AG04449 (cell line): ENCODE measurements around the gene PNLDC1.
A peak's percentile ranks its signal among the peaks of the same experiment; 100 is the strongest.
"Not testable (repeated sequence)": the region's sequence is repeated elsewhere in the genome, so short reads cannot be mapped to it uniquely, and the experiment has no call there.

ENCODE experiments used
- CTCF ChIA-PET: fragments of 350-600 bp; formaldehyde crosslinking; extraction: SDS; loops from one replicate; lab custom pipeline; 2021; ENCODE audit warnings: antibody characterized with exemption; lab: Yijun Ruan, JAX
- POLR2A ChIA-PET: fragments of 400-600, 350-600 bp; formaldehyde crosslinking; extraction: SDS; loops from one replicate; lab custom pipeline; 2020; ENCODE audit warnings: antibody characterized with exemption, inconsistent platforms; lab: Yijun Ruan, JAX
- DNase-seq: peaks from one replicate; pipeline ENCODE4 v3.0.0-alpha.2; 2010; ENCODE audit warnings: low read depth, low spot score
- H3K4me3 ChIP-seq: 2 replicates; pipeline ENCODE4 v1.5.1; 2011; ENCODE audit warnings: low read depth, mild to moderate bottlenecking, control low read depth, low read length
- TF ChIP-seq, protein P1 (sequence below): IDR thresholded peaks from one replicate; pipeline ENCODE4 v1.5.1; 2011; ENCODE audit warnings: mild to moderate bottlenecking, moderate library complexity, low read length, control low read depth, inconsistent platforms; ENCODE audit not compliant: insufficient read depth; ENCODE audit errors: missing control alignments

PNLDC1 gene

GRCh38 chr6:159789377-159790148 is 10.5 kb upstream of the PNLDC1 start, which contains the start of gene TCP1:
TCP1 (minus strand) TSS chr6:159789602; CDS start chr6:159789468, 134 bp downstream.
- H3K4me3 ChIP-seq, result peak within 1 kb of the TSS; percentile 95
- ChIA-PET CTCF (interaction anchor here (0.7 to 4.2 kb wide), 6 partner anchors 44 to 153 kb away, joined by 3 to 21 read pairs (median 4); partner anchors contain the start of gene WTAP), POLR2A (interaction anchor here (0.6 to 1.7 kb wide), 12 partner anchors 11 to 97 kb away, joined by 3 to 12 read pairs (median 4); partner anchors contain the start of genes PNLDC1, SOD2 and WTAP)
- TF ChIP-seq, protein P1, sequence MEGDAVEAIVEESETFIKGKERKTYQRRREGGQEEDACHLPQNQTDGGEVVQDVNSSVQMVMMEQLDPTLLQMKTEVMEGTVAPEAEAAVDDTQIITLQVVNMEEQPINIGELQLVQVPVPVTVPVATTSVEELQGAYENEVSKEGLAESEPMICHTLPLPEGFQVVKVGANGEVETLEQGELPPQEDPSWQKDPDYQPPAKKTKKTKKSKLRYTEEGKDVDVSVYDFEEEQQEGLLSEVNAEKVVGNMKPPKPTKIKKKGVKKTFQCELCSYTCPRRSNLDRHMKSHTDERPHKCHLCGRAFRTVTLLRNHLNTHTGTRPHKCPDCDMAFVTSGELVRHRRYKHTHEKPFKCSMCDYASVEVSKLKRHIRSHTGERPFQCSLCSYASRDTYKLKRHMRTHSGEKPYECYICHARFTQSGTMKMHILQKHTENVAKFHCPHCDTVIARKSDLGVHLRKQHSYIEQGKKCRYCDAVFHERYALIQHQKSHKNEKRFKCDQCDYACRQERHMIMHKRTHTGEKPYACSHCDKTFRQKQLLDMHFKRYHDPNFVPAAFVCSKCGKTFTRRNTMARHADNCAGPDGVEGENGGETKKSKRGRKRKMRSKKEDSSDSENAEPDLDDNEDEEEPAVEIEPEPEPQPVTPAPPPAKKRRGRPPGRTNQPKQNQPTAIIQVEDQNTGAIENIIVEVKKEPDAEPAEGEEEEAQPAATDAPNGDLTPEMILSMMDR, result no peak
- peak; percentile 98 for DNase-seq

DNA sequence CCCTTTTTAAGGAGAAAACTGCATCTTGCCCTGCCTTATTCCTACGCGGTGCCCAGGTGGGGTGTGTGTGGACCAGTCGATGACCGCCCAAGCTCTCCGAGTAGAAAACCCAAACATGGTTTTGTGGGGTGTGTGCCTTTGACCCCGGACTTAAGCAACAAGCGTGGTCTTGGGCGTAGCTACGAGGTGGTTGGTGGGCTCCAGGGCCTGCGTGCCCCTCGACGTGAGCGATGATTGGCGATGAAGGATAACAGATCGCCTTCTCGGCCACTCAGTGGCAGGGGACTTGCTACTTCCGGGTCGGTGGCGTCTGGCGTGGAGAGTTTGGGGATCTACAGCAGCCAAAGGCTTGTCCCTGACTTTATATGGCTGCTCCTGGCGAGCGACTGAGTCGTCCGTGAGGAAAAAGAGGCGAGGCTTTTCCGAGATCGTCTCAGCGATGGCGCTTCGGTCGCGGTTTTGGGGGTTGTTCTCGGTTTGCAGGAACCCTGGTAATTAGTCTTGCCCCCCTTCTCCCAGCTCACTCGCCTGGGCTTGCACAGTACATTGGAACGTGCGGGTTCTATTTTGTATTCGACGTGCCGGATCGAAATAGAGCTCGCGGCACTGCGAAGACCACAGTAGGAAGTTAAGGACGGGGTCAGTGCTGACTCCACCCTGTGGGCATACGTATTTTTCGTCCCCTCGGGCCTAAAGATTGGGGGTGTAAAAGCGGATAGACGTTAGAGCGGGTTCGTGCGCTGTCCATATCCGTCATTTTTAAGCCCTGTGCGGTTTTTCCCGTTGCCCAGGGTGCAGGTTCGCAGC is 9.7 kb upstream of the PNLDC1 start, which contains the start of gene MRPL18:
TSS of gene MRPL18 (plus strand) at position 319 of the 807 bp plus-strand sequence. CDS start at position 440, 121 bp downstream.
- H3K4me3 ChIP-seq, result peak within 1 kb of the TSS; percentile 95
- DNase-seq, result peak; percentile 92
- ChIA-PET POLR2A (interaction anchor here (0.6 to 1.7 kb wide), 11 partner anchors 10 to 98 kb away, joined by 3 to 12 read pairs (median 4); partner anchors contain the start of genes PNLDC1, SOD2 and WTAP), CTCF (interaction anchor here (0.7 to 4.2 kb wide), 9 partner anchors 11 to 152 kb away, joined by 3 to 21 read pairs (median 4); partner anchors contain the start of gene WTAP)
- TF ChIP-seq, protein P1, result no peak

- ChIA-PET POLR2A (interaction anchor here (1.3 kb wide), 1 partner anchor 10 kb away, joined by 5 read pairs; the partner anchor contains the start of gene PNLDC1), CTCF (interaction anchor here (1.2 to 4.2 kb wide), 6 partner anchors 17 to 152 kb away, joined by 3 to 21 read pairs (median 4); no protein-coding TSS in a partner anchor)
- H3K4me3 ChIP-seq, result peak overlapping the region; percentile 90
- TF ChIP-seq, protein P1, result no peak
- no peak for DNase-seq
These were observed 9.0 kb upstream of the PNLDC1 start for GRCh38 chr6:159790956-159791598.

DNA sequence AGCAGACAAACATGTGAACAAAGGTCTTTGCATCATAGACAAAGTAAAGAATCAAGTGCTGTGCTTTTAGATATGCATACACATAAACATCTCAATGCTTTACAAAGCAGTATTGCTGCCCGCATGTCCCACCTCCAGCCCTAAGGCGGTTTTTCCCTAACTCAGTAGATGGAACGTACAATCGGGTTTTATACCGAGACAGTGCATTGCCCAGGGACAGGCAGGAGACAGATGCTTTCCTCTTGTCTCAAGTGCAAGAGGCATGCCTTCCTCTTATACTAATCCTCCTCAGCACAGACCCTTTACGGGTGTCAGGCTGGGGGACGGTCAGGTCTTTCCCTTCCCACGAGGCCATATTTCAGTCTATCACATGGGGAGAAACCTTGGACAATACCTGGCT is 5.1 kb upstream of the PNLDC1 start:
- H3K4me3 ChIP-seq, DNase-seq, POLR2A ChIA-PET, CTCF ChIA-PET: not testable (repeated sequence)

DNA sequence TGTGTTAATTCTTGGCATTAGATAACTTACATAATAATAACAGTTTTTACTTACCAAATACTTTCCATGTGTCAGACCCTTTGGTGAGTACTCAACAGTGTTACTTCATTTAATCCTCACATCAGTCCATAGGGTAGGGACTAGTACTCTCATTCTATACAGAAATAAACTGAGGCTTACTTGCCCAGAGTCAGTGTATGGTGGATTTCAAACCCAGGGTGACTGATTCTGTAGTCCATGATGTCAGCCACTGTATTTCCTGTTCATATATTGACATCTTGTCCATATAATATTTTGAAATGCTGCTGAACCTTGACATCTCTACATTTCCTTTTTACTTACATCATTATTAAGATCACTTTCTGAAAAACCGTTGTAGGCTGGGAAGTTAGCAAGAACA is 2.5 kb upstream of the PNLDC1 start:
- POLR2A ChIA-PET, result no interaction called here
- CTCF ChIA-PET, result no interaction called here
- TF ChIP-seq, protein P1, result no peak
- DNase-seq, result no peak
- H3K4me3 ChIP-seq, result no peak overlapping the region

DNA sequence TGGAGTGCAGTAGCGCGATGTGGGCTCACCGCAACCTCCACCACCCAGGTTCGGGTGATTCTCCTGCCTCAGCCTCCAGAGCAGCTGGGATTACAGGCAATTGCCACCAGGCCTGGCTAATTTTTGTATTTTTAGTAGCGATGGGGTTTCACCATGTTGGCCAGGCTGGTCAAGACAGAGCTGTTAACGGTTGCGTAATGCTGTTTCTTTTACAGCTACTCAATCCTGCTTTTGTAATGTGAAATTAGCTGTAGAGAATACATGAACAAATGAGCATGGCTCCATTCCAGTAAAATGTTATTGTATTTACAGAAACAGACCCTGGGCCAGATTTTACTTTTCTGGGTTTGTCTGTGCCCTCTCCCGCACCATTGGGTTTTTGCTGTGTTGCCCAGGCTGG is 1.9 kb downstream of the PNLDC1 start:
- POLR2A ChIA-PET, result interaction anchor here (0.7 kb wide), 1 partner anchor 154 kb away, joined by 4 read pairs; no protein-coding TSS in a partner anchor
- CTCF ChIA-PET, result interaction anchor here (1.6 kb wide), 1 partner anchor 12 kb away, joined by 3 read pairs; the partner anchor contains the start of gene MRPL18
- no peak overlapping the region for H3K4me3 ChIP-seq
- no peak for DNase-seq
- TF ChIP-seq, protein P1, result no peak
